Astrocyte (in vitro differentiated cells and primary cell): ENCODE measurements around the gene LNX2. TPM values are rescaled to one million over a fixed set of nuclear protein-coding genes. Genes with fewer than 3 reads are reported as not detected.

Experiments used
- DNase-seq: peaks from one replicate; pipeline ENCODE4 v3.0.0-alpha.2; 2010; ENCODE audit warnings: low read depth
- FAIRE-seq: peaks from 2 replicates; lab custom pipeline; 2011; peaks lifted over from hg19 to GRCh38; lab: Jason Lieb, UNC
- H2AFZ ChIP-seq: 2 replicates; pipeline ENCODE4 v1.6.0; 2012; ENCODE audit warnings: low read depth, low read length, inconsistent platforms
- H3K27ac ChIP-seq: 2 replicates; pipeline ENCODE4 v1.5.1; 2011; ENCODE audit warnings: low read depth, low read length, inconsistent platforms
- H3K27me3 ChIP-seq: 2 replicates; pipeline ENCODE4 v1.6.0; 2011; ENCODE audit warnings: low read length, inconsistent platforms; ENCODE audit not compliant: insufficient read depth
- H3K36me3 ChIP-seq: 2 replicates; pipeline ENCODE4 v1.5.1; 2011; ENCODE audit warnings: low read length, inconsistent platforms; ENCODE audit not compliant: insufficient read depth
- H3K4me1 ChIP-seq: 2 replicates; pipeline ENCODE4 v1.5.1; 2011; ENCODE audit warnings: low read length, inconsistent platforms; ENCODE audit not compliant: insufficient read depth
- H3K4me2 ChIP-seq: 2 replicates; pipeline ENCODE4 v1.6.0; 2012; ENCODE audit warnings: low read length, inconsistent platforms
- H3K4me3 ChIP-seq: 2 replicates; pipeline ENCODE4 v1.5.1; 2011; ENCODE audit warnings: low read depth, mild to moderate bottlenecking, low read length, inconsistent platforms; ENCODE audit not compliant: insufficient read depth
- H3K79me2 ChIP-seq: 2 replicates; pipeline ENCODE4 v1.6.0; 2012; ENCODE audit warnings: mild to moderate bottlenecking, low read length, inconsistent platforms; ENCODE audit not compliant: insufficient read depth
- H3K9ac ChIP-seq: 2 replicates; pipeline ENCODE4 v1.6.0; 2012; ENCODE audit warnings: mild to moderate bottlenecking, low read length, inconsistent platforms
- H3K9me3 ChIP-seq: 2 replicates; pipeline ENCODE4 v1.5.1; 2012; ENCODE audit warnings: low read depth, mild to moderate bottlenecking, low read length, inconsistent platforms; ENCODE audit not compliant: insufficient read depth
- H4K20me1 ChIP-seq: 2 replicates; pipeline ENCODE4 v1.6.0; 2012; ENCODE audit warnings: low read length, inconsistent platforms; ENCODE audit not compliant: insufficient read depth
- H3K27ac Mint-ChIP-seq: one replicate; pipeline ENCODE4 v1.8.0; 2021; ENCODE audit warnings: mild to moderate bottlenecking, mixed read lengths; ENCODE audit not compliant: unreplicated experiment
- H3K27me3 Mint-ChIP-seq: one replicate; pipeline ENCODE4 v1.8.0; 2021; ENCODE audit warnings: low read depth, mixed read lengths; ENCODE audit not compliant: unreplicated experiment
- H3K36me3 Mint-ChIP-seq: one replicate; pipeline ENCODE4 v1.8.0; 2021; ENCODE audit warnings: low read depth, mixed read lengths; ENCODE audit not compliant: unreplicated experiment
- H3K4me1 Mint-ChIP-seq: one replicate; pipeline ENCODE4 v1.8.0; 2021; ENCODE audit warnings: low read depth, mixed read lengths; ENCODE audit not compliant: unreplicated experiment
- H3K4me3 Mint-ChIP-seq: one replicate; pipeline ENCODE4 v1.8.0; 2021; ENCODE audit warnings: mild to moderate bottlenecking, moderate library complexity, mixed read lengths; ENCODE audit not compliant: unreplicated experiment
- H3K9me3 Mint-ChIP-seq: one replicate; pipeline ENCODE4 v1.8.0; 2021; ENCODE audit warnings: mild to moderate bottlenecking, mixed read lengths; ENCODE audit not compliant: unreplicated experiment
- EZH2 ChIP-seq: IDR thresholded peaks from 2 replicates; pipeline ENCODE4 v1.6.1; 2012; ENCODE audit warnings: mild to moderate bottlenecking, low read length, inconsistent platforms; ENCODE audit not compliant: insufficient read depth
- total RNA-seq: library from RNA; stranded (reverse); gene quantifications from 2 replicates; pipeline ENCODE4 v1.2.1, GENCODE V29; 2021
- TF ChIP-seq, protein P1 (sequence below): IDR thresholded peaks from 2 replicates; pipeline ENCODE4 v1.5.1; 2011; ENCODE audit warnings: low read depth, mild to moderate bottlenecking, inconsistent platforms, low read length, moderate library complexity; ENCODE audit not compliant: insufficient read depth

LNX2 gene
- total RNA-seq, 1 donor from 2014 or later = 8.7 TPM

DNA sequence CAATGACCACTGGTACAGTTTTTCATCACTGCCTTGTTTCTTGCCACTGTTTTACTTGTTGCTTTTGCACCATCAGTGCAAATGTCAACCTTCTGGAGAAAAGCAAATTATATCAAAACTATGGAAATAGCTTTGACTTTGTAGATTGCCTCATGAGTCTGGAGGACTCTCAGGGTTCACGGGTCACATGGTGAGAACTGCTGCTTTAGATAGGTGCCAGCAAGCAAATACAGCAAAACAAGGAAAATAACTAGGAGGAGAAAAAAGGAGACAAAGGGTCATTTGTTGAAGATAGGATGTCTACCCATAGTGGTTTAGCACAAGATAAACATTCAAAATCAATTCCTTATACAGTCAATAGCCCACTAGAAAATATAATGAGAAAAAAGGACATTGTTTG is 34.5 kb upstream of the LNX2 start:
- H3K36me3 ChIP-seq = peaks cover 13% of the 10 kb centered on the region
- H3K27me3 ChIP-seq = no peaks in the 10 kb centered on the region
- Mint-ChIP-seq H3K27me3 (no peaks in the 10 kb centered on the region), H3K9me3 (peaks cover 5% of the 10 kb centered on the region), H3K4me1 (peaks cover 10% of the 10 kb centered on the region), H3K36me3 (peaks cover 20% of the 10 kb centered on the region), H3K27ac (no peak overlapping the region), H3K4me3 (no peak overlapping the region)
- FAIRE-seq (no peak), DNase-seq (no peak)
- no peak for TF ChIP-seq EZH2
- TF ChIP-seq, protein P1, sequence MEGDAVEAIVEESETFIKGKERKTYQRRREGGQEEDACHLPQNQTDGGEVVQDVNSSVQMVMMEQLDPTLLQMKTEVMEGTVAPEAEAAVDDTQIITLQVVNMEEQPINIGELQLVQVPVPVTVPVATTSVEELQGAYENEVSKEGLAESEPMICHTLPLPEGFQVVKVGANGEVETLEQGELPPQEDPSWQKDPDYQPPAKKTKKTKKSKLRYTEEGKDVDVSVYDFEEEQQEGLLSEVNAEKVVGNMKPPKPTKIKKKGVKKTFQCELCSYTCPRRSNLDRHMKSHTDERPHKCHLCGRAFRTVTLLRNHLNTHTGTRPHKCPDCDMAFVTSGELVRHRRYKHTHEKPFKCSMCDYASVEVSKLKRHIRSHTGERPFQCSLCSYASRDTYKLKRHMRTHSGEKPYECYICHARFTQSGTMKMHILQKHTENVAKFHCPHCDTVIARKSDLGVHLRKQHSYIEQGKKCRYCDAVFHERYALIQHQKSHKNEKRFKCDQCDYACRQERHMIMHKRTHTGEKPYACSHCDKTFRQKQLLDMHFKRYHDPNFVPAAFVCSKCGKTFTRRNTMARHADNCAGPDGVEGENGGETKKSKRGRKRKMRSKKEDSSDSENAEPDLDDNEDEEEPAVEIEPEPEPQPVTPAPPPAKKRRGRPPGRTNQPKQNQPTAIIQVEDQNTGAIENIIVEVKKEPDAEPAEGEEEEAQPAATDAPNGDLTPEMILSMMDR = no peak
- no peaks in the 10 kb centered on the region for H3K79me2 ChIP-seq
- H4K20me1 ChIP-seq = peaks cover 4% of the 10 kb centered on the region
- H2AFZ ChIP-seq = no peak overlapping the region
- H3K9ac ChIP-seq = no peak overlapping the region
- no peaks in the 10 kb centered on the region for H3K9me3 ChIP-seq
- no peak overlapping the region for H3K27ac ChIP-seq
- H3K4me2 ChIP-seq = no peak overlapping the region
- no peaks in the 10 kb centered on the region for H3K4me1 ChIP-seq
- H3K4me3 ChIP-seq = no peak overlapping the region

DNA sequence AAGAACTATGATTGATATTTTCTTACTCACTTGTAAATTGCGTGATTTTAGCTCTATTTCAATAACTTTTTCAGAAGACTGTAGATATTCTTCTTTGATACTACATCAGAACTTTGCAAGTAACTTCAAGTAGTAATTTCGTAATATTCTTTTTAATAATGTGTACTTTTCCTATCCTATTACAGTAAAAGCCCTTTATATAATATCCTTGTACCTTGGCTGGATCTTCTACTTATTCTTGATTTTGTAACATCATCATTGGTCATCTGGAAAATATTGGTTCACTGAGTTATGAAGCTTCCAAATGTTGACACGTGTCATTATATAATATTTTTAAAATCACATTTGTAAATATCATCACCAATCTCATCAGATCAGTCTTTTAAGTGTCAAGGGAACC is 33.7 kb upstream of the LNX2 start:
- Histone ChIP-seq H3K79me2 (no peaks in the 10 kb centered on the region), H3K4me2 (no peak overlapping the region), H4K20me1 (peaks cover 4% of the 10 kb centered on the region), H3K36me3 (peaks cover 17% of the 10 kb centered on the region), H3K4me3 (no peak overlapping the region), H3K27me3 (no peaks in the 10 kb centered on the region), H3K4me1 (no peaks in the 10 kb centered on the region), H3K9ac (no peak overlapping the region), H2AFZ (no peak overlapping the region), H3K27ac (no peak overlapping the region), H3K9me3 (no peaks in the 10 kb centered on the region)
- Mint-ChIP-seq H3K4me3 (no peak overlapping the region), H3K27ac (no peak overlapping the region), H3K9me3 (peaks cover 8% of the 10 kb centered on the region), H3K27me3 (no peaks in the 10 kb centered on the region), H3K36me3 (peaks cover 24% of the 10 kb centered on the region), H3K4me1 (peaks cover 5% of the 10 kb centered on the region)
- FAIRE-seq (no peak), DNase-seq (no peak)
- TF ChIP-seq, protein P1 = no peak
- TF ChIP-seq EZH2 = no peak

DNA sequence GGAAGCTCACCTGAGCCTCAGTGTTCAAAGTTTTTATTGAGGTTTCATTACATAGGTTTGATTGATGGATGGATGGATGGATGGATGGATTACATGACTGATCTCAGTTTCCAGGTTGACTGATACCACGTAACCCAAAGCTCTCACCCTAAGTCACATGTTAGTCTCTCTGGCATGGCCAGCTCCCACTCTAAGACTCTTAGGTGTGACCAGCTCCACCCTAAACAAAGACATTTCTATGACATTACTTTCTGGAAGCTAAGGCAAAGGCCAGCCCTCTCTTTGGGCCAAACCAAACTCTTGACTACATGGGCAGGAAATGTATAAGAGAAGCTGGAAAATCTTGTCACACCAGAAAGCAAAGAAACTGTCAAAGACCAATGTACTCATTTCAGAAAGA is 30.0 kb upstream of the LNX2 start:
- Mint-ChIP-seq H3K4me3 (no peak overlapping the region), H3K36me3 (peaks cover 24% of the 10 kb centered on the region), H3K27ac (no peak overlapping the region), H3K9me3 (peaks cover 8% of the 10 kb centered on the region), H3K4me1 (peaks cover under 1% of the 10 kb centered on the region), H3K27me3 (no peaks in the 10 kb centered on the region)
- peaks cover 2% of the 10 kb centered on the region for H4K20me1 ChIP-seq
- no peaks in the 10 kb centered on the region for H3K4me1 ChIP-seq
- no peak overlapping the region for H3K27ac ChIP-seq
- TF ChIP-seq, protein P1 = no peak
- no peaks in the 10 kb centered on the region for H3K9me3 ChIP-seq
- no peak overlapping the region for H3K4me2 ChIP-seq
- no peak overlapping the region for H2AFZ ChIP-seq
- H3K27me3 ChIP-seq = no peaks in the 10 kb centered on the region
- no peak overlapping the region for H3K9ac ChIP-seq
- no peak overlapping the region for H3K4me3 ChIP-seq
- DNase-seq = no peak
- peaks cover 17% of the 10 kb centered on the region for H3K36me3 ChIP-seq
- no peak for FAIRE-seq
- H3K79me2 ChIP-seq = peaks cover 7% of the 10 kb centered on the region
